GM12878 (cell line): ENCODE results near the gene TDRD15. TPM values are rescaled to one million over a fixed set of nuclear protein-coding genes. Genes with fewer than 3 reads are reported as not detected.

Experiments
- ATAC-seq: fragments of 200-7000 bp; cut with Tn5 transposase; 3 replicates; pipeline ENCODE4 v1.9.1; 2020; ENCODE audit warnings: mild to moderate bottlenecking, moderate library complexity
- BruUV-seq: library from RNA; stranded (reverse); fragments of 400-500 nt; replicated peaks from 2 replicates; lab custom pipeline; 2021; lab: Mats Ljungman, UMichigan
- CTCF ChIA-PET: fragments of 300-600 bp; sonication (Branson Sonifier 250); formaldehyde crosslinking; extraction: SDS; loops from one replicate; lab custom pipeline; 2021; ENCODE audit warnings: inconsistent platforms; lab: Yijun Ruan, JAX
- POLR2A ChIA-PET: fragments of 350-600 bp; formaldehyde crosslinking; extraction: SDS; loops from one replicate; lab custom pipeline; 2021; ENCODE audit warnings: inconsistent platforms; lab: Charles Lee
- RAD21 ChIA-PET: fragments of 300-600 bp; sonication (Branson Sonifier 250); formaldehyde crosslinking; loops from one replicate; lab custom pipeline; 2023; ENCODE audit warnings: antibody characterized with exemption; ENCODE audit not compliant: unreplicated experiment; lab: Charles Lee
- SMC1A ChIA-PET: fragments of 300-600 bp; sonication (Branson Sonifier 250); formaldehyde crosslinking; loops from one replicate; lab custom pipeline; 2023; ENCODE audit not compliant: unreplicated experiment, uncharacterized antibody; lab: Charles Lee
- DNase-seq: peaks from one replicate; pipeline ENCODE4 v3.0.0-alpha.2; 2011; ENCODE audit warnings: low read depth, low spot score
- FAIRE-seq: peaks from 3 replicates; lab custom pipeline; 2011; peaks lifted over from hg19 to GRCh38; lab: Jason Lieb, UNC
- H2AFZ ChIP-seq: 2 replicates; pipeline ENCODE4 v1.6.0; 2011; ENCODE audit warnings: low read depth, low read length, control low read depth; ENCODE audit not compliant: control insufficient read depth
- H3K27ac ChIP-seq: 2 replicates; pipeline ENCODE4 v1.5.1; 2011; ENCODE audit warnings: control low read depth; ENCODE audit not compliant: control insufficient read depth, insufficient read depth
- H3K27me3 ChIP-seq, 2 experiments: replicated peaks in 1 of 2; 2 replicates each; pipeline versions ENCODE4 v1.6.0 to v1.6.1; 2011; ENCODE audit warnings: low read length in 1 of 2; ENCODE audit not compliant: control insufficient read depth in 2 of 2, insufficient read depth in 2 of 2
- H3K36me3 ChIP-seq, 2 experiments: 2 replicates each; pipeline ENCODE4 v1.5.1; 2011; ENCODE audit warnings: low read length in 1 of 2; ENCODE audit not compliant: control insufficient read depth in 2 of 2, insufficient read depth in 2 of 2
- H3K4me1 ChIP-seq: 2 replicates; pipeline ENCODE4 v1.6.1; 2011; ENCODE audit warnings: mild to moderate bottlenecking, low read length, moderate library complexity, mixed read lengths; ENCODE audit not compliant: control insufficient read depth, insufficient read depth
- H3K4me2 ChIP-seq: 2 replicates; pipeline ENCODE4 v1.6.0; 2011; ENCODE audit warnings: control low read depth; ENCODE audit not compliant: control insufficient read depth, insufficient read depth
- H3K4me3 ChIP-seq: fragments of 200-600 bp; sonication (generic); 2 replicates; pipeline ENCODE4 v1.5.1; 2016
- H3K79me2 ChIP-seq: 2 replicates; pipeline ENCODE4 v1.6.0; 2011; ENCODE audit warnings: low read length; ENCODE audit not compliant: control insufficient read depth, insufficient read depth
- H3K9ac ChIP-seq: 2 replicates; pipeline ENCODE4 v1.8.0; 2011; ENCODE audit warnings: low read length, control low read depth, mixed read lengths; ENCODE audit not compliant: control insufficient read depth, insufficient read depth
- H3K9me3 ChIP-seq: replicated peaks from 3 replicates; pipeline ENCODE4 v1.5.1; 2011; ENCODE audit warnings: mild to moderate bottlenecking, low read length; ENCODE audit not compliant: control insufficient read depth, insufficient read depth
- H4K20me1 ChIP-seq: 2 replicates; pipeline ENCODE4 v1.6.0; 2011; ENCODE audit not compliant: control insufficient read depth, insufficient read depth
- BCL11A ChIP-seq: IDR thresholded peaks from 2 replicates; pipeline ENCODE4 v1.6.1; 2011; ENCODE audit warnings: low read depth, low read length
- FOXK2 ChIP-seq: fragments of 450-650 bp; IDR thresholded peaks from 2 replicates; pipeline ENCODE4 v1.6.1; 2017; ENCODE audit warnings: mild to moderate bottlenecking, moderate library complexity
- IRF5 ChIP-seq: fragments of 450-650 bp; IDR thresholded peaks from 2 replicates; pipeline ENCODE4 v1.6.1; 2017; ENCODE audit warnings: borderline replicate concordance
- MEF2A ChIP-seq: IDR thresholded peaks from 2 replicates; pipeline ENCODE4 v1.6.1; 2011; ENCODE audit warnings: low read depth, mild to moderate bottlenecking, low read length, moderate library complexity; ENCODE audit not compliant: insufficient read depth
- MYC ChIP-seq: IDR thresholded peaks from 2 replicates; pipeline ENCODE4 v1.6.1; 2011; ENCODE audit warnings: mild to moderate bottlenecking, low read length, moderate library complexity, inconsistent platforms; ENCODE audit not compliant: insufficient read depth, insufficient replicate concordance, insufficient read length, severe bottlenecking
- NFXL1 ChIP-seq: fragments of 450-650 bp; IDR thresholded peaks from 2 replicates; pipeline ENCODE4 v1.6.1; 2017; ENCODE audit warnings: antibody characterized with exemption, mild to moderate bottlenecking, borderline replicate concordance
- NKRF ChIP-seq: fragments of 450-650 bp; conservative IDR thresholded peaks from 2 replicates; pipeline ENCODE4 v1.6.1; 2017; ENCODE audit warnings: mild to moderate bottlenecking, moderate library complexity
- NR2C1 ChIP-seq: fragments of 450-650 bp; IDR thresholded peaks from 2 replicates; pipeline ENCODE4 v1.6.1; 2017; ENCODE audit warnings: antibody characterized with exemption, mild to moderate bottlenecking, moderate library complexity
- NR2F1 ChIP-seq: fragments of 450-650 bp; conservative IDR thresholded peaks from 2 replicates; pipeline ENCODE4 v1.6.1; 2017; ENCODE audit warnings: mild to moderate bottlenecking
- PAX8 ChIP-seq: fragments of 450-650 bp; IDR thresholded peaks from 2 replicates; pipeline ENCODE4 v1.6.1; 2017; ENCODE audit warnings: mild to moderate bottlenecking, moderate library complexity
- POU2F2 ChIP-seq: IDR thresholded peaks from 3 replicates; pipeline ENCODE4 v1.6.1; 2011; ENCODE audit warnings: low read depth, mild to moderate bottlenecking, low read length, borderline replicate concordance
- RBBP5 ChIP-seq: fragments of 200-600 bp; sonication (generic); conservative IDR thresholded peaks from 2 replicates; pipeline ENCODE4 v1.6.1; 2016
- SREBF1 ChIP-seq: IDR thresholded peaks from 2 replicates; pipeline ENCODE4 v1.6.1; 2012; ENCODE audit warnings: mild to moderate bottlenecking, low read length
- TARDBP ChIP-seq: IDR thresholded peaks from 2 replicates; pipeline ENCODE4 v1.6.1; 2016; ENCODE audit warnings: borderline replicate concordance
- TBL1XR1 ChIP-seq: IDR thresholded peaks from 2 replicates; pipeline ENCODE4 v1.6.1; 2012; ENCODE audit warnings: low read depth, low read length, improper control_type of control experiment
- TCF12 ChIP-seq: IDR thresholded peaks from 2 replicates; pipeline ENCODE4 v1.6.1; 2011; ENCODE audit warnings: low read depth, mild to moderate bottlenecking, low read length
- WGBS: methylation state at CpG from one replicate; pipeline ENCODE4 v1.1.6; 2016; ENCODE audit warnings: low lambda C conversion rate; ENCODE audit not compliant: insufficient replicate concordance, insufficient coverage; ENCODE audit errors: missing lambda C conversion rate; 5-methylcytosine and 5-hydroxymethylcytosine counted together
- in situ Hi-C: fragments of 300-500 bp; cut with MboI; formaldehyde crosslinking; loops from 9 replicates; pipeline ENCODE4 v1.14.3; 2018; ENCODE audit warnings: mixed read lengths
- intact Hi-C: fragments of 100-400 bp; cut with micrococcal nuclease; formaldehyde crosslinking; loops from one replicate; pipeline ENCODE4 v1.14.2; 2022; ENCODE audit not compliant: unreplicated experiment
- polyA plus RNA-seq, 11 experiments: library from polyadenylated mRNA; depleted of rRNA in 4 of 11; unstranded in 6 of 11; stranded (reverse) in 5 of 11; fragments of >200 nt; fragmentation: Nextera tagmentation in 4 of 11; fragmentation: Illumina TruSeq in 1 of 11; extraction: Ambion mirVana in 4 of 11; extraction: Trizol in 1 of 11; gene quantifications; 1 replicate in 1 of 11; 2 replicates in 10 of 11; pipeline versions ENCODE4 v1.2.1 to v1.2.3, GENCODE V29; 2011 to 2016; ENCODE audit warnings: inconsistent platforms in 2 of 11, missing spikeins in 2 of 11, low read depth in 1 of 11
- total RNA-seq, 4 experiments: library from RNA; depleted of rRNA in 3 of 4; stranded (reverse); fragments of >200 nt in 3 of 4; fragmentation: Illumina TruSeq in 1 of 4; extraction: Trizol in 1 of 4; gene quantifications; 2 replicates each; pipeline versions ENCODE4 v1.2.1 to v1.2.3, GENCODE V29; 2013 to 2021
- TF ChIP-seq, protein P1 (sequence below): fragments of 450-650 bp; IDR thresholded peaks from 2 replicates; pipeline ENCODE4 v1.6.1; 2017; ENCODE audit warnings: mild to moderate bottlenecking, moderate library complexity

TDRD15 gene
- total and polyA plus RNA-seq, 10 of the 15 experiments (the other 5 are each of a cell fraction or from before 2014, with no cell fraction given), result not detected

GRCh38 chr2:21183726-21184125 is 60.0 kb downstream of the TDRD15 start:
- in situ Hi-C loops (no loop called here), intact Hi-C loops (no loop called here)
- Histone ChIP-seq H3K36me3 (no peaks in the 10 kb centered on the region), H4K20me1 (no peaks in the 10 kb centered on the region), H3K4me3 (no peak overlapping the region), H3K79me2 (no peaks in the 10 kb centered on the region), H3K27me3 (no peaks in the 10 kb centered on the region), H2AFZ (no peak overlapping the region), H3K4me1 (no peaks in the 10 kb centered on the region), H3K4me2 (no peak overlapping the region), H3K27ac (no peak overlapping the region), H3K9ac (no peak overlapping the region), H3K9me3 (no peaks in the 10 kb centered on the region)
- ChIA-PET RAD21 (no interaction called here), SMC1A (no interaction called here), CTCF (no interaction called here), POLR2A (no interaction called here)
- FAIRE-seq (no peak), ATAC-seq (no peak), DNase-seq (no peak)
- 20% methylated on average over 2 of the region's 2 CpGs for WGBS
- no TSS peak for BruUV-seq
- no peak for TF ChIP-seq TBL1XR1
- TF ChIP-seq NFXL1, result no peak
- TF ChIP-seq, protein P1, sequence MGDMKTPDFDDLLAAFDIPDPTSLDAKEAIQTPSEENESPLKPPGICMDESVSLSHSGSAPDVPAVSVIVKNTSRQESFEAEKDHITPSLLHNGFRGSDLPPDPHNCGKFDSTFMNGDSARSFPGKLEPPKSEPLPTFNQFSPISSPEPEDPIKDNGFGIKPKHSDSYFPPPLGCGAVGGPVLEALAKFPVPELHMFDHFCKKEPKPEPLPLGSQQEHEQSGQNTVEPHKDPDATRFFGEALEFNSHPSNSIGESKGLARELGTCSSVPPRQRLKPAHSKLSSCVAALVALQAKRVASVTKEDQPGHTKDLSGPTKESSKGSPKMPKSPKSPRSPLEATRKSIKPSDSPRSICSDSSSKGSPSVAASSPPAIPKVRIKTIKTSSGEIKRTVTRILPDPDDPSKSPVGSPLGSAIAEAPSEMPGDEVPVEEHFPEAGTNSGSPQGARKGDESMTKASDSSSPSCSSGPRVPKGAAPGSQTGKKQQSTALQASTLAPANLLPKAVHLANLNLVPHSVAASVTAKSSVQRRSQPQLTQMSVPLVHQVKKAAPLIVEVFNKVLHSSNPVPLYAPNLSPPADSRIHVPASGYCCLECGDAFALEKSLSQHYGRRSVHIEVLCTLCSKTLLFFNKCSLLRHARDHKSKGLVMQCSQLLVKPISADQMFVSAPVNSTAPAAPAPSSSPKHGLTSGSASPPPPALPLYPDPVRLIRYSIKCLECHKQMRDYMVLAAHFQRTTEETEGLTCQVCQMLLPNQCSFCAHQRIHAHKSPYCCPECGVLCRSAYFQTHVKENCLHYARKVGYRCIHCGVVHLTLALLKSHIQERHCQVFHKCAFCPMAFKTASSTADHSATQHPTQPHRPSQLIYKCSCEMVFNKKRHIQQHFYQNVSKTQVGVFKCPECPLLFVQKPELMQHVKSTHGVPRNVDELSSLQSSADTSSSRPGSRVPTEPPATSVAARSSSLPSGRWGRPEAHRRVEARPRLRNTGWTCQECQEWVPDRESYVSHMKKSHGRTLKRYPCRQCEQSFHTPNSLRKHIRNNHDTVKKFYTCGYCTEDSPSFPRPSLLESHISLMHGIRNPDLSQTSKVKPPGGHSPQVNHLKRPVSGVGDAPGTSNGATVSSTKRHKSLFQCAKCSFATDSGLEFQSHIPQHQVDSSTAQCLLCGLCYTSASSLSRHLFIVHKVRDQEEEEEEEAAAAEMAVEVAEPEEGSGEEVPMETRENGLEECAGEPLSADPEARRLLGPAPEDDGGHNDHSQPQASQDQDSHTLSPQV, result no peak
- no peak for TF ChIP-seq MEF2A
- TF ChIP-seq TCF12, result no peak
- no peak for TF ChIP-seq TARDBP
- no peak for TF ChIP-seq NR2C1
- TF ChIP-seq FOXK2, result no peak
- no peak for TF ChIP-seq NR2F1
- no peak for TF ChIP-seq MYC
- no peak for TF ChIP-seq IRF5
- no peak for TF ChIP-seq RBBP5
- TF ChIP-seq PAX8, result no peak
- no peak for TF ChIP-seq SREBF1
- no peak for TF ChIP-seq POU2F2
- TF ChIP-seq BCL11A, result no peak
- TF ChIP-seq NKRF, result no peak
